H9 (cell line): ENCODE results near the gene LRRN4. TPM values are rescaled to one million over a fixed set of nuclear protein-coding genes. Genes with fewer than 3 reads are reported as not detected.

ENCODE experiments used
- DNase-seq: peaks from one replicate; pipeline ENCODE4 v3.0.0-alpha.2; 2017
- H2AFZ ChIP-seq: one replicate; pipeline ENCODE4 v1.6.1; 2013; ENCODE audit warnings: mild to moderate bottlenecking, low read length, control low read depth, moderate library complexity
- H2AK5ac ChIP-seq: 2 replicates; pipeline ENCODE4 v1.6.1; 2013; ENCODE audit warnings: low read length, control low read depth, mixed read lengths; ENCODE audit not compliant: insufficient read length
- H2BK120ac ChIP-seq: one replicate; pipeline ENCODE4 v1.6.1; 2013; ENCODE audit warnings: low read depth, mild to moderate bottlenecking, low read length, control low read depth, inconsistent platforms; ENCODE audit not compliant: poor library complexity, severe bottlenecking
- H2BK12ac ChIP-seq: 2 replicates; pipeline ENCODE4 v1.6.1; 2013; ENCODE audit warnings: low read length, control low read depth, mixed read lengths, low read depth; ENCODE audit not compliant: insufficient read length
- H2BK15ac ChIP-seq: 2 replicates; pipeline ENCODE4 v1.6.1; 2013; ENCODE audit warnings: low read depth, low read length, control low read depth
- H2BK20ac ChIP-seq: one replicate; pipeline ENCODE4 v1.6.1; 2013; ENCODE audit warnings: low read depth, mild to moderate bottlenecking, low read length, control low read depth, inconsistent platforms; ENCODE audit not compliant: poor library complexity, severe bottlenecking
- H2BK5ac ChIP-seq: 2 replicates; pipeline ENCODE4 v1.6.1; 2013; ENCODE audit warnings: low read length, control low read depth, mixed read lengths; ENCODE audit not compliant: insufficient read length
- H3K14ac ChIP-seq: 2 replicates; pipeline ENCODE4 v1.6.1; 2013; ENCODE audit warnings: low read length, control low read depth; ENCODE audit not compliant: insufficient read depth
- H3K18ac ChIP-seq: 2 replicates; pipeline ENCODE4 v1.6.1; 2013; ENCODE audit warnings: low read depth, mild to moderate bottlenecking, mixed read lengths, low read length, control low read depth; ENCODE audit not compliant: insufficient read length
- H3K23ac ChIP-seq: 2 replicates; pipeline ENCODE4 v1.6.1; 2013; ENCODE audit warnings: low read length, control low read depth, mixed read lengths, low read depth; ENCODE audit not compliant: insufficient read length
- H3K23me2 ChIP-seq: 2 replicates; pipeline ENCODE4 v1.6.1; 2013; ENCODE audit warnings: low read depth, mild to moderate bottlenecking, mixed read lengths, low read length, control low read depth; ENCODE audit not compliant: insufficient read length, poor library complexity, severe bottlenecking
- H3K27ac ChIP-seq: 2 replicates; pipeline ENCODE4 v1.5.1; 2013; ENCODE audit warnings: low read length, control low read depth, mixed read lengths, low read depth; ENCODE audit not compliant: insufficient read length
- H3K27me3 ChIP-seq: 2 replicates; pipeline ENCODE4 v1.6.1; 2013; ENCODE audit warnings: low read length, control low read depth, inconsistent platforms; ENCODE audit not compliant: insufficient read depth
- H3K4ac ChIP-seq: 2 replicates; pipeline ENCODE4 v1.6.1; 2013; ENCODE audit warnings: low read depth, mild to moderate bottlenecking, control low read depth, inconsistent platforms, low read length, moderate library complexity
- H3K4me1 ChIP-seq: 2 replicates; pipeline ENCODE4 v1.6.1; 2013; ENCODE audit warnings: low read length, control low read depth, inconsistent platforms; ENCODE audit not compliant: insufficient read depth
- H3K4me2 ChIP-seq: 2 replicates; pipeline ENCODE4 v1.6.1; 2013; ENCODE audit warnings: low read length, control low read depth, mixed read lengths; ENCODE audit not compliant: insufficient read length, insufficient read depth
- H3K56ac ChIP-seq: 2 replicates; pipeline ENCODE4 v1.6.1; 2013; ENCODE audit warnings: low read depth, mild to moderate bottlenecking, mixed read lengths, low read length, control low read depth; ENCODE audit not compliant: insufficient read length
- H3K79me1 ChIP-seq: 2 replicates; pipeline ENCODE4 v1.6.1; 2013; ENCODE audit warnings: low read depth, mild to moderate bottlenecking, moderate library complexity, low read length, control low read depth, inconsistent platforms; ENCODE audit not compliant: insufficient read depth, poor library complexity, severe bottlenecking
- H3K79me2 ChIP-seq: 2 replicates; pipeline ENCODE4 v1.6.1; 2013; ENCODE audit warnings: low read length, control low read depth, inconsistent platforms; ENCODE audit not compliant: insufficient read depth
- H3K9ac ChIP-seq: 2 replicates; pipeline ENCODE4 v1.6.1; 2013; ENCODE audit warnings: low read length, control low read depth, mixed read lengths; ENCODE audit not compliant: insufficient read length; ENCODE audit errors: extremely low read depth
- H3K9me3 ChIP-seq: one replicate; pipeline ENCODE4 v1.6.1; 2013; ENCODE audit warnings: low read depth, low read length, inconsistent platforms; ENCODE audit not compliant: control insufficient read depth
- H3T11ph ChIP-seq: one replicate; pipeline ENCODE4 v1.6.1; 2013; ENCODE audit warnings: mild to moderate bottlenecking, low read length, control low read depth, inconsistent platforms
- H4K20me1 ChIP-seq: one replicate; pipeline ENCODE4 v1.6.1; 2013; ENCODE audit not compliant: control insufficient read depth, insufficient read length, insufficient read depth
- H4K5ac ChIP-seq: 2 replicates; pipeline ENCODE4 v1.6.1; 2013; ENCODE audit warnings: low read depth, mild to moderate bottlenecking, mixed read lengths, low read length, control low read depth; ENCODE audit not compliant: insufficient read length
- H4K8ac ChIP-seq: replicated peaks from 2 replicates; pipeline ENCODE4 v1.6.1; 2013; ENCODE audit warnings: low read length, control low read depth, mixed read lengths, low read depth; ENCODE audit not compliant: insufficient read length
- H4K91ac ChIP-seq: 2 replicates; pipeline ENCODE4 v1.6.1; 2013; ENCODE audit warnings: low read depth, mild to moderate bottlenecking, moderate library complexity, mixed read lengths, low read length, control low read depth; ENCODE audit not compliant: insufficient read length
- H3K27ac Mint-ChIP-seq, 3 experiments: 2 replicates in 2 of 3; 3 replicates in 1 of 3; pipeline ENCODE4 v1.8.0; 2020 to 2021; ENCODE audit warnings: mixed read lengths in 3 of 3, mild to moderate bottlenecking in 1 of 3, moderate library complexity in 1 of 3
- H3K27me3 Mint-ChIP-seq: 2 replicates; pipeline ENCODE4 v1.8.0; 2021; ENCODE audit warnings: low read depth, mild to moderate bottlenecking, moderate library complexity, mixed read lengths
- H3K36me3 Mint-ChIP-seq, 3 experiments: 2 replicates in 2 of 3; 3 replicates in 1 of 3; pipeline ENCODE4 v1.8.0; 2020 to 2021; ENCODE audit warnings: low read depth in 3 of 3, mixed read lengths in 3 of 3; ENCODE audit not compliant: insufficient read depth in 1 of 3
- H3K4me1 Mint-ChIP-seq, 2 experiments: 2 replicates each; pipeline ENCODE4 v1.8.0; 2020; ENCODE audit warnings: mixed read lengths in 2 of 2
- H3K4me3 Mint-ChIP-seq, 2 experiments: 2 replicates in 1 of 2; 3 replicates in 1 of 2; pipeline ENCODE4 v1.8.0; 2020 to 2021; ENCODE audit warnings: mild to moderate bottlenecking in 2 of 2, mixed read lengths in 2 of 2, moderate library complexity in 1 of 2
- H3K9me3 Mint-ChIP-seq, 2 experiments: 2 replicates in 1 of 2; 3 replicates in 1 of 2; pipeline ENCODE4 v1.8.0; 2020; ENCODE audit warnings: mild to moderate bottlenecking in 2 of 2, mixed read lengths in 2 of 2, moderate library complexity in 1 of 2
- WGBS: extraction: QIAGEN DNeasy Blood & Tissue Kit; methylation state at CpG from one replicate; pipeline ENCODE4 v1.1.7; 2013; ENCODE audit warnings: missing lambda C conversion rate, low lambda C conversion rate, mixed read lengths; ENCODE audit not compliant: insufficient read length; ENCODE audit errors: extremely low coverage; 5-methylcytosine and 5-hydroxymethylcytosine counted together
- total RNA-seq: library from RNA; stranded (reverse); gene quantifications from 2 replicates; pipeline ENCODE4 v1.2.1, GENCODE V29; 2021
- TF ChIP-seq, protein P1 (sequence below): fragments of 200-600 bp; sonication (generic); conservative IDR thresholded peaks from 3 replicates; pipeline ENCODE4 v1.8.0; 2021; ENCODE audit warnings: antibody characterized with exemption, mild to moderate bottlenecking

LRRN4 gene
- total RNA-seq, 1 experiment from 2014 or later = 0.22 TPM

DNA sequence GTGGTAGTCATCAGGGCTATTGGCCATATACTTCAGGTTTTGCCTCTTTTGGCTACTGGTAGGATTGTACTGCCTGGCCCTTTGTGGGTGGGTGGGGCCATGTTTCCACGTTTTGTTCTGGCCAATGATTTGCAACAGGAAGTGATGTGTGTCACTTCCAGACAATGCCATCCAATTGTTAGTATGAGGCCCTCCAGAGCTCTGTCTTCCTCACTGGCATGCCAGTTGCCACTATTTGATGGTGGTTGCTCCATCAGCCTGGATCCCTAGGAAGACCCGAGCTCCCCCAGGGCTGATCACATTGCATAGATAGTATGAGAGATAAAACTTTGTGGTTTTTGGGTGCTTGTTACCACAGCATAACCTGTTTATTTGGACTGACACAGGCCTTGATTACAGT lies 7.7 kb upstream of the LRRN4 start:
- H3K27me3 ChIP-seq = no peaks in the 10 kb centered on the region
- no peak overlapping the region for H3K9ac ChIP-seq
- H4K91ac ChIP-seq = no peak overlapping the region
- Mint-ChIP-seq H3K27ac (no peak overlapping the region), H3K36me3 (no peaks in the 10 kb centered on the region), H3K4me1 (0 out of 4 replicates have a peak, but pooled peaks cover 0 to 6% of the 10 kb centered on the region in 2 experiments), H3K4me3 (no peak overlapping the region), H3K27me3 (peaks cover 20% of the 10 kb centered on the region), H3K9me3 (no peaks in the 10 kb centered on the region)
- no peak overlapping the region for H3K27ac ChIP-seq
- no peak overlapping the region for H3T11ph ChIP-seq
- H2AK5ac ChIP-seq = no peak overlapping the region
- H2AFZ ChIP-seq = no peak overlapping the region
- peaks cover 2% of the 10 kb centered on the region; the same call in 1 of the 2 replicates for H3K4me1 ChIP-seq
- H2BK12ac ChIP-seq = no peak overlapping the region
- no peak overlapping the region for H3K4ac ChIP-seq
- H3K23me2 ChIP-seq = no peaks in the 10 kb centered on the region
- H3K23ac ChIP-seq = no peak overlapping the region
- no peaks in the 10 kb centered on the region for H4K20me1 ChIP-seq
- H3K9me3 ChIP-seq = no peaks in the 10 kb centered on the region
- H2BK120ac ChIP-seq = no peak overlapping the region
- H3K18ac ChIP-seq = no peak overlapping the region
- no CpG with 5 or more reads among the region's 2 CpGs for WGBS
- H2BK5ac ChIP-seq = no peak overlapping the region
- no peak overlapping the region for H2BK20ac ChIP-seq
- no peaks in the 10 kb centered on the region for H3K79me1 ChIP-seq
- H2BK15ac ChIP-seq = no peak overlapping the region
- no peak for DNase-seq
- no peak overlapping the region for H4K8ac ChIP-seq
- H3K79me2 ChIP-seq = no peaks in the 10 kb centered on the region
- H4K5ac ChIP-seq = no peak overlapping the region
- H3K56ac ChIP-seq = no peak overlapping the region
- TF ChIP-seq, protein P1, sequence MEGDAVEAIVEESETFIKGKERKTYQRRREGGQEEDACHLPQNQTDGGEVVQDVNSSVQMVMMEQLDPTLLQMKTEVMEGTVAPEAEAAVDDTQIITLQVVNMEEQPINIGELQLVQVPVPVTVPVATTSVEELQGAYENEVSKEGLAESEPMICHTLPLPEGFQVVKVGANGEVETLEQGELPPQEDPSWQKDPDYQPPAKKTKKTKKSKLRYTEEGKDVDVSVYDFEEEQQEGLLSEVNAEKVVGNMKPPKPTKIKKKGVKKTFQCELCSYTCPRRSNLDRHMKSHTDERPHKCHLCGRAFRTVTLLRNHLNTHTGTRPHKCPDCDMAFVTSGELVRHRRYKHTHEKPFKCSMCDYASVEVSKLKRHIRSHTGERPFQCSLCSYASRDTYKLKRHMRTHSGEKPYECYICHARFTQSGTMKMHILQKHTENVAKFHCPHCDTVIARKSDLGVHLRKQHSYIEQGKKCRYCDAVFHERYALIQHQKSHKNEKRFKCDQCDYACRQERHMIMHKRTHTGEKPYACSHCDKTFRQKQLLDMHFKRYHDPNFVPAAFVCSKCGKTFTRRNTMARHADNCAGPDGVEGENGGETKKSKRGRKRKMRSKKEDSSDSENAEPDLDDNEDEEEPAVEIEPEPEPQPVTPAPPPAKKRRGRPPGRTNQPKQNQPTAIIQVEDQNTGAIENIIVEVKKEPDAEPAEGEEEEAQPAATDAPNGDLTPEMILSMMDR = no peak
- H3K14ac ChIP-seq = no peak overlapping the region
- H3K4me2 ChIP-seq = no peak overlapping the region
